Endothelial cell of coronary artery (primary cell): ENCODE results near the gene RNF214. TPM values are rescaled to one million over a fixed set of nuclear protein-coding genes. Genes with fewer than 3 reads are reported as not detected.

Experiments used
- total RNA-seq: library from RNA; depleted of rRNA; stranded (reverse); fragments of >200 nt; gene quantifications from 2 replicates; pipeline ENCODE4 v1.2.3, GENCODE V29; 2014

RNF214 gene
- 7.5 and 10.6 TPM in 2 replicates for total RNA-seq

GRCh38 chr11:117232092-117232878 is at the start of gene RNF214:
Gene RNF214 (plus strand): TSS chr11:117232671. CDS start chr11:117234273, 1,602 bp downstream.

GRCh38 chr11:117199053-117199915 is 33.2 kb upstream of the RNF214 start, which contains the start of gene TAGLN:
Gene TAGLN (plus strand): TSS chr11:117199370. CDS start chr11:117203014, 3,644 bp downstream.

GRCh38 chr11:117231842-117232091 is 704 bp upstream of the RNF214 start, which contains the start of gene PCSK7:
Gene PCSK7 (minus strand): TSS chr11:117232073. CDS start chr11:117229844, 2,229 bp downstream.

GRCh38 chr11:117290809-117291396 is 58.4 kb downstream of the RNF214 start, which contains the start of gene BACE1-AS:
Gene BACE1-AS (plus strand): TSS chr11:117291346.

GRCh38 chr11:117316197-117316961 is 83.9 kb downstream of the RNF214 start, which contains the start of gene BACE1:
Gene BACE1 (minus strand): TSS chr11:117316256. CDS start chr11:117315795, 461 bp downstream.

GRCh38 chr11:117327567-117328374 is 95.3 kb downstream of the RNF214 start, which contains the start of gene CEP164:
Gene CEP164 (plus strand): TSS chr11:117327854. CDS start chr11:117338587, 10,733 bp downstream.

Other genes with a start within 250 kb of the RNF214 start
- 7.5 and 10.8 TPM in 2 replicates for gene SIK3, start 134.2 kb upstream of the RNF214 start, total RNA-seq
- 167 and 169 TPM in 2 replicates for gene PAFAH1B2, start 88.4 kb upstream of the RNF214 start, total RNA-seq
- gene SIDT2, start 53.9 kb upstream of the RNF214 start, total RNA-seq, result 8.3 and 16.6 TPM in 2 replicates
- gene TAGLN, start 33.3 kb upstream of the RNF214 start, total RNA-seq, result 334 and 1,979 TPM in 2 replicates
- gene PCSK7, start 598 bp upstream of the RNF214 start, total RNA-seq, result 45.5 and 53.2 TPM in 2 replicates
- 1.8 and 2.5 TPM in 2 replicates for gene BACE1-AS, start 58.7 kb downstream of the RNF214 start, total RNA-seq
- 7.9 and 11.7 TPM in 2 replicates for gene BACE1, start 83.6 kb downstream of the RNF214 start, total RNA-seq
- gene CEP164, start 95.2 kb downstream of the RNF214 start, total RNA-seq, result 26.2 and 29.4 TPM in 2 replicates